Neural cell (in vitro differentiated cells): ENCODE data around the gene ACLY. TPM values are rescaled to one million over a fixed set of nuclear protein-coding genes. Genes with fewer than 3 reads are reported as not detected.
A peak's percentile ranks its signal among the peaks of the same experiment; 100 is the strongest.

Experiments
- H2AFZ ChIP-seq: fragments of 200-600, 300-800 bp; sonication (generic), shearing (Covaris generic); 2 replicates; pipeline ENCODE4 v1.6.0; 2014; ENCODE audit warnings: low read depth, mild to moderate bottlenecking, antibody characterized with exemption, low read length, moderate library complexity
- H3F3A ChIP-seq: fragments of 200-600 bp; shearing (Covaris generic); 2 replicates; pipeline ENCODE4 v1.6.1; 2016; ENCODE audit warnings: mild to moderate bottlenecking, moderate library complexity, mixed read lengths, antibody characterized with exemption, low read length; ENCODE audit not compliant: insufficient read depth, poor library complexity, severe bottlenecking
- H3K27ac ChIP-seq: fragments of 200-600, 300-800 bp; sonication (generic), shearing (Covaris generic); 2 replicates; pipeline ENCODE4 v1.5.1; 2014; ENCODE audit warnings: mild to moderate bottlenecking, low read length, moderate library complexity
- H3K27me3 ChIP-seq: fragments of 300-800, 200-600 bp; sonication (generic), shearing (Covaris generic); 2 replicates; pipeline ENCODE4 v1.6.0; 2014; ENCODE audit warnings: mild to moderate bottlenecking, low read depth, low read length, moderate library complexity; ENCODE audit not compliant: insufficient read depth
- H3K36me3 ChIP-seq: fragments of 300-800, 200-600 bp; sonication (generic), shearing (Covaris generic); 2 replicates; pipeline ENCODE4 v1.5.1; 2014; ENCODE audit warnings: mild to moderate bottlenecking, antibody characterized with exemption, low read length, moderate library complexity; ENCODE audit not compliant: insufficient read depth
- H3K4me2 ChIP-seq: fragments of 300-800, 200-600 bp; sonication (generic), shearing (Covaris generic); 2 replicates; pipeline ENCODE4 v1.6.0; 2014; ENCODE audit warnings: mild to moderate bottlenecking, low read length
- H3K4me3 ChIP-seq: fragments of 300-800, 200-600 bp; sonication (generic), shearing (Covaris generic); 2 replicates; pipeline ENCODE4 v1.5.1; 2014; ENCODE audit warnings: mild to moderate bottlenecking, low read length, moderate library complexity
- H3K79me2 ChIP-seq: fragments of 200-600 bp; shearing (Covaris generic); replicated peaks from 2 replicates; pipeline ENCODE4 v1.6.0; 2014; ENCODE audit warnings: mild to moderate bottlenecking, low read length, moderate library complexity; ENCODE audit not compliant: insufficient read depth
- H3K9ac ChIP-seq: fragments of 300-800, 200-600 bp; sonication (generic), shearing (Covaris generic); 2 replicates; pipeline ENCODE4 v1.6.1; 2016; ENCODE audit warnings: mild to moderate bottlenecking, low read length, mixed read lengths
- H3K9me2 ChIP-seq: fragments of 200-600 bp; shearing (Covaris generic); 2 replicates; pipeline ENCODE4 v1.6.1; 2016; ENCODE audit warnings: mild to moderate bottlenecking, low read length, mixed read lengths; ENCODE audit not compliant: insufficient read depth
- H3K9me3 ChIP-seq: fragments of 200-600, 300-800 bp; sonication (generic), shearing (Covaris generic); 2 replicates; pipeline ENCODE4 v1.6.1; 2016; ENCODE audit warnings: mild to moderate bottlenecking, mixed run types, low read length, moderate library complexity, mixed read lengths
- H4K20me1 ChIP-seq: fragments of 200-600 bp; shearing (Covaris generic); 2 replicates; pipeline ENCODE4 v1.6.1; 2016; ENCODE audit warnings: mild to moderate bottlenecking, mixed run types; ENCODE audit not compliant: insufficient read depth
- CTCF ChIP-seq: fragments of 450-650 bp; IDR thresholded peaks from 2 replicates; pipeline ENCODE4 v1.5.1; 2014; ENCODE audit warnings: antibody characterized with exemption, mild to moderate bottlenecking, moderate library complexity; ENCODE audit not compliant: poor library complexity, severe bottlenecking
- EP300 ChIP-seq: fragments of 450-650 bp; conservative IDR thresholded peaks from 2 replicates; pipeline ENCODE4 v1.6.1; 2014; ENCODE audit warnings: antibody characterized with exemption, mild to moderate bottlenecking, moderate library complexity; ENCODE audit not compliant: poor library complexity, severe bottlenecking
- EZH2 ChIP-seq: fragments of 200-600, 300-800 bp; shearing (Covaris generic), sonication (generic); IDR thresholded peaks from 2 replicates; pipeline ENCODE4 v1.6.1; 2014; ENCODE audit warnings: antibody characterized with exemption, low read length, borderline replicate concordance, mild to moderate bottlenecking; ENCODE audit not compliant: insufficient read depth, poor library complexity, severe bottlenecking
- MXI1 ChIP-seq: fragments of 450-650 bp; conservative IDR thresholded peaks from 2 replicates; pipeline ENCODE4 v1.6.1; 2014; ENCODE audit warnings: antibody characterized with exemption, mild to moderate bottlenecking; ENCODE audit not compliant: poor library complexity, severe bottlenecking
- RAD21 ChIP-seq: fragments of 450-650 bp; conservative IDR thresholded peaks from 2 replicates; pipeline ENCODE4 v1.6.1; 2014; ENCODE audit warnings: antibody characterized with exemption, mild to moderate bottlenecking, moderate library complexity
- REST ChIP-seq: IDR thresholded peaks from 2 replicates; pipeline ENCODE4 v1.6.1; 2012; ENCODE audit warnings: borderline replicate concordance
- SMC3 ChIP-seq: fragments of 450-650 bp; conservative IDR thresholded peaks from 2 replicates; pipeline ENCODE4 v1.6.1; 2014; ENCODE audit warnings: antibody characterized with exemption, mild to moderate bottlenecking, moderate library complexity; ENCODE audit not compliant: poor library complexity
- TAF1 ChIP-seq: IDR thresholded peaks from 2 replicates; pipeline ENCODE4 v1.6.1; 2012; ENCODE audit warnings: low read depth
- polyA plus RNA-seq: library from polyadenylated mRNA; depleted of rRNA; stranded (reverse); fragments of >200 nt; gene quantifications from 2 replicates; pipeline ENCODE4 v1.2.3, GENCODE V29; 2014

The ACLY gene
- polyA plus RNA-seq, 1 donor from 2014 or later = 136 TPM

DNA sequence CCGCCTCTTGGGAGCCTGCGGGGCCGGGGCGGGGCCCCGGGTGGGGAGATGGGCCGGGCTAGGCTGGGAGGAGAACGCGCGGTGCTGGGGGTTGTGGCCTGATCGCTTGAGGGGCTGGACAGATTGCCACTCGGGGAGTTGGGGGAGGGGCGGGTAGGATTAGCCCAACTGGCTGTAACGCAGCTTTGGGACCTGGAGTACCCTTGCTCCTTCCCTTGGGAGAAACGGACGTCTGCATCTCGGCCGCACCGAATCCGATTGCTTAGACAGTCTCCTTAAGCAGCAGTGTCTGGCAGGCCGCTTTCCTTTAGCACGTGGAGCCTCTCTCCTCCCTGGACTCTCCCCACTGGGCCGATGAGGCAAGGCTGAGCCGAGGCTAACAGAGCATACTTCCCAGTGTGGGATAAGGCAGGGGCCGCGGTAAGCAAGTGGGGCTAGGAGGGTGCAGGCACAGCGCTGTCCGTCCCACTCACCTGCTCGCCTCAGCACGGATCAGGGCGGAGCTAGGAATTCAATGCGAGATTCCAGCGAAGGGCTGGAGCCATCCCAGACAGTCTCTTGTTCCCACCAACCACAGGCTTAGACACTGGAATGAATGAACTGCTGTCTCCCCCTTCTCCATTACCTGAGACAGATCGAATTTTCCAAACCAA lies 540 bp upstream of the ACLY start:
- Histone ChIP-seq H3K79me2 (peaks cover 43% of the 10 kb centered on the region), H2AFZ (peak overlapping the region; percentile 88), H3K36me3 (no peaks in the 10 kb centered on the region), H3K9ac (peak overlapping the region; percentile 95), H3K27ac (peak overlapping the region; percentile 89), H4K20me1 (peaks cover 5% of the 10 kb centered on the region), H3K4me2 (peak overlapping the region; percentile 80), H3K4me3 (peak overlapping the region; percentile 100), H3K27me3 (no peaks in the 10 kb centered on the region), H3F3A (no peaks in the 10 kb centered on the region), H3K9me3 (no peaks in the 10 kb centered on the region), H3K9me2 (no peaks in the 10 kb centered on the region)
- TF ChIP-seq TAF1 = peak; percentile 11
- TF ChIP-seq EZH2 = no peak
- peak; percentile 60 for TF ChIP-seq MXI1

GRCh38 chr17:41917679-41918313 lies 955 bp downstream of the ACLY start:
- Histone ChIP-seq H3K9ac (peak overlapping the region; percentile 95), H3K4me3 (peak overlapping the region; percentile 100), H3K27me3 (no peaks in the 10 kb centered on the region), H4K20me1 (peaks cover 8% of the 10 kb centered on the region), H3K36me3 (peaks cover 6% of the 10 kb centered on the region), H2AFZ (peak overlapping the region; percentile 51), H3K9me3 (no peaks in the 10 kb centered on the region), H3K4me2 (peak overlapping the region; percentile 87), H3F3A (no peaks in the 10 kb centered on the region), H3K9me2 (no peaks in the 10 kb centered on the region), H3K27ac (peak overlapping the region; percentile 89), H3K79me2 (peaks cover 58% of the 10 kb centered on the region)
- TF ChIP-seq EP300 = no peak
- TF ChIP-seq CTCF = peak; percentile 7

GRCh38 chr17:41917192-41917591 lies 1.6 kb downstream of the ACLY start:
- Histone ChIP-seq H3K4me3 (peak overlapping the region; percentile 100), H3K9me2 (no peaks in the 10 kb centered on the region), H3K4me2 (peak overlapping the region; percentile 87), H3K27me3 (no peaks in the 10 kb centered on the region), H2AFZ (no peak overlapping the region), H3K27ac (peak overlapping the region; percentile 1), H3K79me2 (peaks cover 64% of the 10 kb centered on the region), H3K9ac (peak overlapping the region; percentile 95), H4K20me1 (peaks cover 8% of the 10 kb centered on the region), H3K9me3 (no peaks in the 10 kb centered on the region), H3K36me3 (peaks cover 6% of the 10 kb centered on the region), H3F3A (no peaks in the 10 kb centered on the region)
- no peak for TF ChIP-seq RAD21
- TF ChIP-seq SMC3 = no peak
- no peak for TF ChIP-seq REST
- no peak for TF ChIP-seq MXI1
- no peak for TF ChIP-seq EZH2
- no peak for TF ChIP-seq EP300
- no peak for TF ChIP-seq TAF1
